ENCODE measurements around the gene RAPSN.

Gene RAPSN

DNA sequence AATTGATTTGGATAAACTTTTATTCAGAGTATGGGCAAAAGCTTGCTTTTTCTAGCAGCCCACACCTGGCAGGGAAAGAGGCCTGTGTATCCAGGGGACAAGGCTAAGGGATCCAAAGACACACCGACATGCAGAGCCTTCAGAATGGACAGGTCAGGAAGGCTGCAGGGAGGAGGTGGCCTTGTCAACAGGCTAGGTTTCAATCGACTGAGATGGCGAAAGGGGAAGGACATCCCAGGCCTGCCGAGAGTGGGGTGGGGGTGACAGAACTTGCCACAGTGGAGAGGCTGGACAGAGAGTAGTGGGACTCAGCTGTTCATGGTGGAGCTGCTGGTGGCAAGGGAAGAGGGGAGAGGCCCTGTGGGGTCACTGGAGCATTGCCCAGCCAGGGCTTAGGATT, 45.8 kb downstream of the RAPSN start:
- TF ChIP-seq POLR2A (IDR thresholded peaks at IDR 0.05; ENCODE audit: low read depth, low read length) (no peak), PAX5 (IDR thresholded peaks at IDR 0.05; ENCODE audit: insufficient read depth, low read length, severe bottlenecking) (no peak), SPI1 (IDR thresholded peaks at IDR 0.05; ENCODE audit: low read depth, low read length) (no peak), TAF1 (IDR thresholded peaks at IDR 0.05; ENCODE audit: low read depth, low read length) (no peak), POLR2AphosphoS5 (IDR thresholded peaks at IDR 0.05; ENCODE audit: low read depth, low read length) (no peak), POU2F2 (IDR thresholded peaks at IDR 0.05; ENCODE audit: low read depth, low read length) (no peak)
- FAIRE-seq, result no peak
- DNase-seq (ENCODE audit: insufficient read length, low spot score), result no peak

DNA sequence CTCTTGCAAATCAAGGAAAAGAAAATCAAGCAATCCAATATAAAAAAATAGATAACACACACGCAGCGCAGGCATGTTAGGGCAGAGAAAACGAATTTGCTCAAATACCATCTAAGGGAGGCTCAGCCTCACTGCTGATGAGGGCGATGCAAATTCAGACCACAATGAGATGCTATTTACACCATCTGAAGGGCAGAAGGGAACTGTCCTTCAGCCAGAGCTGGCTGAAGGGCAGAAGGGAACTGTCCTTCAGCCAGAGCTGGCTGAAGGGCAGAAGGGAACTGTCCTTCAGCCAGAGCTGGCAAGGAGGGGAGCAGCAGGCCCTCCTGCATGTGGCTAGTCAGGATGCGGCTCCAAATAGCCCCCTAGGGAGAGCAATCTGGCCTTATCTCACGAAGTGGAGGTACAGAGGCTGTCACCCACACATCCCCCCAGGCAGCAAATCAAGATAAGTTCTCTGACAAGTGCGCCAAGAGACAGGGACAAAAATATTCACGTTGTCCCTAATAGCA, 48.1 kb downstream of the RAPSN start:
- no peak for TF ChIP-seq SPI1 (IDR thresholded peaks at IDR 0.05; ENCODE audit: low read depth, low read length)
- TF ChIP-seq POU2F2 (IDR thresholded peaks at IDR 0.05; ENCODE audit: low read depth, low read length), result peak; percentile 59; the same call in 1 of the 2 replicates
- FAIRE-seq (peak; percentile 87), DNase-seq (ENCODE audit: insufficient read length, low spot score) (no peak)

DNA sequence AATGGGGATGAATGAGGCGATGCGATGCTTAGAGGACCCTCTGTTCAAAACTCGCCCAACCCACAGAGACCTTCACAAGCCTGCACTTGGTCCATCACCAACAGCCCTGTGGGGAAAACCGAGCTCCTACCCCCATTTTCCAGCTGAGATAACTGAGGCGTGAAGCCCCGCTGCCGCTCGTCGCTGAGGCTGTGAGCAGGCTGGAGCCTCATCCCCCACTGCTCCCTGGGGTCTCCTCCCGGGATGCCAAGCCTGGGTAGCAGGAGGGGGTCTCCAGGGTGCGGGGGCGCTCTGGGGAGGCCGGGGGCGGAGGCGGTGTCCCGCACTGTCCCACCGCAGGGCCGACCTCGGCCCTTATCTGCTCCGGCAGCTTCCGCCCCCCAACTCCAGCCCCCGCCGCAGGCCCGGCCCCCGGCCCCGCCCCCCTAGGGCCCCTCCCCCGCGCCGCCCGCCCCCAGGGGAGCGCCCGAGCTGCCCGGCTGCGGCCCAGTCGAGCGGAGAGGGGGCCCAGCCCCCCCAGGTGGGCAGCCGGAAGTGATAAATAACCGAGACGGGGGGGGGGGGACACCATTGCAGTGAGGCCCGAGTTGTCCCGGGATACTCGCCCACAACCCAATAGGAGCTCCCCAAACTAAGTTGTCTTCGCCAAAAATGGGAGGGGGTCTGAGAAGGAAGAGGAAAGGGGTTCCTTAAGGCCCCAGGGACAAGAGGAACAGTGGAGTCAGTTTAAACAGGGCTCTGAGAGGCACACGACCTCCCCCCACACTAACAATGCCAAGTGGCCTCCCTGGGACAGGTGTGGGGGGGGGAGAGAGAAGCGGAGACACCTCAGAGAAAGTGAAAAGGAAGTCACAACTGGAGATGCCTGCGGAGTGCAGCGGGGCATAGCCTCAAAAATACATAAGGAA, 48.8 kb downstream of the RAPSN start:
- FAIRE-seq (peak; percentile 33), DNase-seq (ENCODE audit: insufficient read length, low spot score) (peak; percentile 67)
- TF ChIP-seq TAF1 (IDR thresholded peaks at IDR 0.05; ENCODE audit: low read depth, low read length) (no peak), POLR2AphosphoS5 (IDR thresholded peaks at IDR 0.05; ENCODE audit: low read depth, low read length) (no peak), PAX5 (IDR thresholded peaks at IDR 0.05; ENCODE audit: insufficient read depth, low read length, severe bottlenecking) (peak; percentile 45), POU2F2 (IDR thresholded peaks at IDR 0.05; ENCODE audit: low read depth, low read length) (no peak), POLR2A (IDR thresholded peaks at IDR 0.05; ENCODE audit: low read depth, low read length) (no peak)

DNA sequence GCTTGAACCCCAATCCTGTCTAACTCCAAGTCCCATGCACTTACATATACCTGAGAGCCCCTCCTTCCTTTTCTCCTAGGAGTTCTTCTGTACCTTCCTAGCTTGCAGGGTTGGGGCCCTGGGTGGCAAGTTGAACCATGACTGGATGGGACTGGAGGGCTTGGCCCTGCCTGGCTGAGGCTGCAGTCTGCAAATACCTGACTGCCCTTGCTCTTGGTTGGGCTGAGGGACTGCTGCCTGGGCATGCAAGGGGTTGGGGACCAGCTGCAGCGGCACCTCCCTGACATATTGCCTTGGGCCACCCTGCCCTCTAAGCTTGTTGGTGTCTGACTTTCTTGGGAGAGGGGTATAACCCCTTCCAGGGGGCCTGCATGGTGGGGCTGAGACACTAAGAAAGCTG, 50.4 kb downstream of the RAPSN start:
- TF ChIP-seq POLR2A (IDR thresholded peaks at IDR 0.05; ENCODE audit: low read depth, low read length) (no peak), PAX5 (IDR thresholded peaks at IDR 0.05; ENCODE audit: insufficient read depth, low read length, severe bottlenecking) (no peak), POU2F2 (IDR thresholded peaks at IDR 0.05; ENCODE audit: low read depth, low read length) (no peak), SPI1 (IDR thresholded peaks at IDR 0.05; ENCODE audit: low read depth, low read length) (no peak), TAF1 (IDR thresholded peaks at IDR 0.05; ENCODE audit: low read depth, low read length) (no peak), POLR2AphosphoS5 (IDR thresholded peaks at IDR 0.05; ENCODE audit: low read depth, low read length) (no peak)
- DNase-seq (ENCODE audit: insufficient read length, low spot score) (no peak), FAIRE-seq (no peak)

DNA sequence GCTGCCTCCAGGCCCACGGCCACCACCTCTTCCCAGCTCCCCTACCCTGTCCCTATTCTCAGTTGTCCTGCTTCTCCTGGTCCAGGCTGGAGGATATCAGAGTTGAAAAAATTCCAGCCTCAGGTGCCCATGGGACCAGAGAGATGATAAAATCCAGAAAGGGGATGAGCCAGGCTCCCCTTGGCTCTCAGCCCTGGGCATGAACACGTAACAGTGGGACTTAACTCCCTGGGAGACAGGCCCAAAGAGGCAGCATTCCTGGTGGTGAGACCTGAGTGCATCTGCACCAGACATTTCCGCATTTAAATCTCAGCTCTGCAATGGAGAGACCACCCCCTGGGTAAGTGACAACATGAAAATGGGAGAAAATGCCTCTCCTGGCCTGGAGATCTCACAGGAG, 50.9 kb downstream of the RAPSN start:
- TF ChIP-seq PAX5 (IDR thresholded peaks at IDR 0.05; ENCODE audit: insufficient read depth, low read length, severe bottlenecking) (no peak), POLR2A (IDR thresholded peaks at IDR 0.05; ENCODE audit: low read depth, low read length) (no peak), POLR2AphosphoS5 (IDR thresholded peaks at IDR 0.05; ENCODE audit: low read depth, low read length) (no peak), SPI1 (IDR thresholded peaks at IDR 0.05; ENCODE audit: low read depth, low read length) (no peak), TAF1 (IDR thresholded peaks at IDR 0.05; ENCODE audit: low read depth, low read length) (no peak), POU2F2 (IDR thresholded peaks at IDR 0.05; ENCODE audit: low read depth, low read length) (no peak)
- FAIRE-seq (no peak), DNase-seq (ENCODE audit: insufficient read length, low spot score) (no peak)

DNA sequence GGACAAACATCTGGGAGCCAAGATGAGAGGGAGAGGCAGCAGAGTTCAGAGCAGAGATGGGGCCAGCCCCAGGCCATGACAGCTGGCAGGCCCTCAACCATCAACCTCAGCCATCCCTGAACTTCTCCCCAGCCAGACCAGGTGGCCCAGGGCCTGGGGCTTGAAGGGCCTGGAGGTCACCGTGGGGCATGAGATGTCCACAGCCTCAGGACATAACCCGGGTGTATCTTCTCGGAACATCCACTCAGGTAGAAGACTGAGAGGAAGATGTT, 53.0 kb downstream of the RAPSN start:
- DNase-seq (ENCODE audit: insufficient read length, low spot score) (no peak), FAIRE-seq (no peak)
- TF ChIP-seq POLR2AphosphoS5 (IDR thresholded peaks at IDR 0.05; ENCODE audit: low read depth, low read length) (no peak), SPI1 (IDR thresholded peaks at IDR 0.05; ENCODE audit: low read depth, low read length) (no peak), TAF1 (IDR thresholded peaks at IDR 0.05; ENCODE audit: low read depth, low read length) (no peak), PAX5 (IDR thresholded peaks at IDR 0.05; ENCODE audit: insufficient read depth, low read length, severe bottlenecking) (no peak), POLR2A (IDR thresholded peaks at IDR 0.05; ENCODE audit: low read depth, low read length) (no peak), POU2F2 (IDR thresholded peaks at IDR 0.05; ENCODE audit: low read depth, low read length) (no peak)

DNA sequence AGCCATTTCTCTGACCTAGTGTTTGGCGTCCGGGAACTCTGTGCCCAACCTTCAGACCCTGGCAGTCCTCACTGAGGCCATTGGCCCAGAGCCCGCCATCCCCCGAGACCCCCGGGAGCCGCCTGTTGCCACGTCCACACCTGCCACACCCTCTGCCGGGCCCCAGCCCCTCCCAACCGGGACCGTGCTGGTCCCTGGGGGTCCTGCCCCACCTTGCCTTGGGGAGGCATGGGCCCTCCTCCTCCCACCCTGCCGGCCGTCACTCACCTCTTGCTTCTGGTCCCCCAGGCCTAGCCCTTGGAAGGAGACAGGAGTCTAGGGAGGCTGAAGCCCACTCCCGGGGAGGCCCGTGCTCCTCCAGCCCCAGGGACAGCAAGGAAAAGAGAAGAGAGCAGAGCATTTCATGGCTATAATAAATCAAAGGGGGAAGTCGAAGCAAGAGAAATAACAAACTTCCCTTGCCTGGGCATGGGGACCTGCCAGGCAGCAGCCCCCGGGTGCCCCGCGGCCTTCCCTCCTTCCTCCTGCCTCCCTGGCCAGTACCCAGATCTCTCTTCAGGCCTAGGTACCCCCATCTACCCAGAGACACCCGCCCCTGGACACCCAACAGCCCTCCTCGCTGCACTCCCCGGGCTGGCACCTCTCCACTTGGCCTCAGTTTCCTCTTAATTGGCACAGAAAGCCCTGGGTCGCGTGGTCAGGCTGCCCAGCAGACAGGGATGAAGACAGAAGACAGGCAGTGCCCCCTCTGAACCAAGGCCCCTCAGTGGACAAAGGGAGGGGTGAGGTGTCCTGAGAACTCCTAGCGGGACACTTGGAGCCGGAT, 53.5 kb downstream of the RAPSN start:
- no peak for TF ChIP-seq POLR2A (IDR thresholded peaks at IDR 0.05; ENCODE audit: low read depth, low read length)
- DNase-seq (ENCODE audit: insufficient read length, low spot score) (no peak), FAIRE-seq (peak; percentile 35)

DNA sequence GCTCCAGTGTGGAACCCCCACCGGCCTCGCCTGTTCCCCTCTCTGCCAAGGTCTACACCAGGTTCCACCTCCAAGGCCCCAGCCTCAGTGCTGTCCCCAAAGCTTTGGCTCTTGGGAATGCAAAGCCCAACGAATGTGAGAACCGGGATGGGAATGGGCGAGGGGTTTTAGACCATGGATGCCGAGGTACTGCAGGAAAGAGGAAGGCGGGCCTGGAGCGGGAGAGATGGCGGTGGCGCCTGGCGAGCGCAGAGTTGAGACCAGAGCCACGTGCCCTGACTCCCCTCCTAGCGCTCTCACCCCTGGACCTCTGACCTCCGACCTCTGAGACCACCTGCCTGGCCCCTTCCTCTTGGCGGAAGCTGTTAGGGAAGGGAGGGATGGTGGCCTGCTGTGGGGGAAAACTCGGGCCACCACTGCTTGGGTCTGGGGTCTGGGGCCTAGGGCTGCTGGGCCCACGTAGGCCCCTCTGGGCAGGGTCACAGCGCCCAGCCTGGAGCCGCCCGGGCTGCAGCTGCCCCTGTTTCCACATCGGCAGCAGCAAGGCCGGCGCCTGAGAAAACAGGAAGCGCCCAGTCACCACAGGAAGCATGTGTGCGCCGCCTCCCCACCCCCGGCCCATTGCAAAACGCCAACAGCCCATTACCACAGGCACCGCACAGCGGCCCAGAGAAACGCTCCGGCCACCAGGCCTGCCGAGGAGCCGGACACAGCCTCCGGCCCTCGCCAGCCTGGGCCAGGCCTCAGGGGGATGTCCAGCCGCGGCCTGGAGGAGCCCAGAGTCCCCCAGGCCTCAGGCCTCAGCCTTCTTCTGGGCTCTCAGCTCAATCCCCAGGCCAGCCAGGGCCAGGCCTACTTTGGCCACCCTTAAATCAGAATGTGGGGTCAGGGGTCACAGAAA, 54.4 kb downstream of the RAPSN start:
- TF ChIP-seq POLR2AphosphoS5 (IDR thresholded peaks at IDR 0.05; ENCODE audit: low read depth, low read length) (peak; percentile 66), PAX5 (IDR thresholded peaks at IDR 0.05; ENCODE audit: insufficient read depth, low read length, severe bottlenecking) (no peak), TAF1 (IDR thresholded peaks at IDR 0.05; ENCODE audit: low read depth, low read length) (peak; percentile 67), POLR2A (IDR thresholded peaks at IDR 0.05; ENCODE audit: low read depth, low read length) (peak; percentile 39; the same call in 1 of the 2 replicates), SPI1 (IDR thresholded peaks at IDR 0.05; ENCODE audit: low read depth, low read length) (peak; percentile 90), POU2F2 (IDR thresholded peaks at IDR 0.05; ENCODE audit: low read depth, low read length) (peak; percentile 54; the same call in 1 of the 2 replicates)
- FAIRE-seq (peak; percentile 85), DNase-seq (ENCODE audit: insufficient read length, low spot score) (peak; percentile 91)

DNA sequence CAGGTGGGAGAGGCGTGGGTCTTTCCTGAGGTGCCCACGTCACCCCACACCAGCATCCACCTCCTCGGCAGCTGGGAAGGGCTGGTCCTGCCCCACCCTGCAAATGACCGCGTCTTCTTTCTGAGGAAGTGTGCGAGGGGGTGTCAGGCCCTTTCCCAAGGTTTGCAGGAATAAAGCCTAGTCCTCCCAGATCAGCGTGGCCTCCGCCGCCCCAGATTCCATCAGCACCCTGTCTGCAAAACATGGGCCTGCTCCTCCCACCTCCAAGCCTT, 55.0 kb downstream of the RAPSN start:
- TF ChIP-seq PAX5 (IDR thresholded peaks at IDR 0.05; ENCODE audit: insufficient read depth, low read length, severe bottlenecking) (no peak), SPI1 (IDR thresholded peaks at IDR 0.05; ENCODE audit: low read depth, low read length) (no peak), POLR2A (IDR thresholded peaks at IDR 0.05; ENCODE audit: low read depth, low read length) (no peak), POU2F2 (IDR thresholded peaks at IDR 0.05; ENCODE audit: low read depth, low read length) (no peak), POLR2AphosphoS5 (IDR thresholded peaks at IDR 0.05; ENCODE audit: low read depth, low read length) (no peak), TAF1 (IDR thresholded peaks at IDR 0.05; ENCODE audit: low read depth, low read length) (no peak)
- no peak for DNase-seq (ENCODE audit: insufficient read length, low spot score)

More for the DNA sequence above, 55.0 kb downstream of the RAPSN start:
- no peak for FAIRE-seq

Measured in GM12891 (cell line).